AG04449 (cell line): ENCODE results near the gene PRRX2.

Source experiments
- CTCF ChIA-PET: fragments of 350-600 bp; formaldehyde crosslinking; extraction: SDS; loops from one replicate; lab custom pipeline; 2021; ENCODE audit warnings: antibody characterized with exemption; lab: Yijun Ruan, JAX
- POLR2A ChIA-PET: fragments of 400-600, 350-600 bp; formaldehyde crosslinking; extraction: SDS; loops from one replicate; lab custom pipeline; 2020; ENCODE audit warnings: antibody characterized with exemption, inconsistent platforms; lab: Yijun Ruan, JAX
- DNase-seq: peaks from one replicate; pipeline ENCODE4 v3.0.0-alpha.2; 2010; ENCODE audit warnings: low read depth, low spot score
- H3K4me3 ChIP-seq: 2 replicates; pipeline ENCODE4 v1.5.1; 2011; ENCODE audit warnings: low read depth, mild to moderate bottlenecking, control low read depth, low read length
- CTCF ChIP-seq: IDR thresholded peaks from one replicate; pipeline ENCODE4 v1.5.1; 2011; ENCODE audit warnings: mild to moderate bottlenecking, moderate library complexity, low read length, control low read depth, inconsistent platforms; ENCODE audit not compliant: insufficient read depth; ENCODE audit errors: missing control alignments

PRRX2 gene

GRCh38 chr9:129628709-129629108 lies 36.7 kb upstream of the PRRX2 start:
- TF ChIP-seq CTCF, result no peak
- peak overlapping the region; percentile 13; the same call in 1 of the 2 replicates for H3K4me3 ChIP-seq
- ChIA-PET CTCF (interaction anchor here (0.9 to 15.5 kb wide), 3 partner anchors 11 to 611 kb away, joined by 3 to 735 read pairs (median 133); partner anchors contain the start of gene ASB6), POLR2A (interaction anchor here (1.0 kb wide), 1 partner anchor 8 kb away, joined by 4 read pairs; no protein-coding TSS in a partner anchor)
- no peak for DNase-seq

- ChIA-PET POLR2A (interaction anchor here (1.0 kb wide), 1 partner anchor 8 kb away, joined by 4 read pairs; no protein-coding TSS in a partner anchor), CTCF (interaction anchor here (0.9 to 15.5 kb wide), 5 partner anchors 9 to 612 kb away, joined by 3 to 735 read pairs (median 4); partner anchors contain the start of genes ASB6 and C9orf50)
Observed at GRCh38 chr9:129629251-129629820, 36.1 kb upstream of the PRRX2 start.

GRCh38 chr9:129630967-129631673 lies 34.3 kb upstream of the PRRX2 start:
- TF ChIP-seq CTCF, result no peak
- DNase-seq, result no peak
- H3K4me3 ChIP-seq, result no peak overlapping the region
- CTCF ChIA-PET, result interaction anchor here (0.9 to 15.5 kb wide), 9 partner anchors 9 to 499 kb away, joined by 3 to 735 read pairs (median 4); partner anchors contain the start of gene ASB6
- POLR2A ChIA-PET, result interaction anchor here (1.8 kb wide), 1 partner anchor 8 kb away, joined by 6 read pairs; no protein-coding TSS in a partner anchor

More at GRCh38 chr9:129629251-129629820, 36.1 kb upstream of the PRRX2 start:
- DNase-seq, result no peak
- peak overlapping the region; percentile 6; the same call in 1 of the 2 replicates for H3K4me3 ChIP-seq
- TF ChIP-seq CTCF, result no peak

- ChIA-PET CTCF (interaction anchor here (0.9 to 15.5 kb wide), 6 partner anchors 8 to 499 kb away, joined by 3 to 735 read pairs (median 10); partner anchors contain the start of genes ASB6 and C9orf50), POLR2A (interaction anchor here (1.8 kb wide), 1 partner anchor 8 kb away, joined by 6 read pairs; no protein-coding TSS in a partner anchor)
- no peak overlapping the region for H3K4me3 ChIP-seq
- no peak for TF ChIP-seq CTCF
- DNase-seq, result no peak
Observed at GRCh38 chr9:129631674-129632129, 33.7 kb upstream of the PRRX2 start.

GRCh38 chr9:129632460-129632859 lies 33.0 kb upstream of the PRRX2 start:
- DNase-seq, result no peak
- no peak for TF ChIP-seq CTCF
- H3K4me3 ChIP-seq, result no peak overlapping the region
- ChIA-PET POLR2A (no interaction called here), CTCF (interaction anchor here (1.8 to 15.5 kb wide), 4 partner anchors 7 to 500 kb away, joined by 5 to 735 read pairs (median 74); partner anchors contain the start of genes ASB6 and C9orf50)

- no peak for TF ChIP-seq CTCF
- H3K4me3 ChIP-seq, result no peak overlapping the region
- ChIA-PET POLR2A (interaction anchor here (0.6 kb wide), 1 partner anchor 127 kb away, joined by 5 read pairs; no protein-coding TSS in a partner anchor), CTCF (interaction anchor here (1.8 to 15.5 kb wide), 4 partner anchors 7 to 501 kb away, joined by 5 to 735 read pairs (median 74); partner anchors contain the start of genes ASB6 and C9orf50)
- DNase-seq, result no peak
Observed at GRCh38 chr9:129633207-129633606, 32.2 kb upstream of the PRRX2 start.
